ENCODE measurements around the gene PSD4.

Gene PSD4

GRCh38 chr2:113144259-113144658 is 29.5 kb upstream of the PSD4 start:
- DNase-seq = no peak

GRCh38 chr2:113148606-113149552 is 24.9 kb upstream of the PSD4 start:
- DNase-seq = no peak

DNA sequence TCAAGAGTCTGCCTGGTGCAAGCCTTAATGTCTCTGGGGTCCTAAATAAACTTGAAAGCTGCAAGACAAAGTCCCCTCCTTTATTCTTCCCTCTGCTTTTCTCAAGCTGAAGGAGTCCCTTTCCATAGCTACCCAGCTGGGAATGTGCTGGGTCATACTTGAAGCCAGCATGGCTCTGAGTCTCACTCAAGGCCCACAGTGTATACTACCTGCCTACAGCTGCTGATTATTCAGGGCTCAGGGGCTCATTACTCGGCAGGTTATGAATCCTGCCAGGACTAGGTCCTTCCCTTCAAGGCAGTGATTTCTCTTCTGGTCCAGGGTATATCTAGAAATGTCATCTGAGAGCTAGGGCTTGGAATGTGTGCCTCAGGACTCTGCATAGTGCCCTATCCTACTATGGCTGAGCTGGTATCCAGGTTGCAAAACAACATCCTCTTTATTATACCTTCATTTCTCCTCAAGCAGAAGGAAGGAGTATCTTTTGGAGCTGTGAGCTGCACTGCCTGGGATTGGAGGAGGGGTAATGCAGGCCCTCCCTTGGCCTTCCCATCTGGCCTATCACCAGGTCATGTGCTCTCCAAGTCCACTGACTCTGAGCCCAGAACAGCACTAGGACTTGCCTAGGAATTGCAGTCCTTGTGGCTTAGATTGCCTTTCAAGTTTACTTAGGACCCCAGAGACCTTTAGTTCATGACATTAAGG is 24.1 kb upstream of the PSD4 start:
- no peak for DNase-seq

GRCh38 chr2:113150258-113150601 is 23.5 kb upstream of the PSD4 start:
- DNase-seq = no peak

- DNase-seq = no peak
Observed at GRCh38 chr2:113155331-113155730, 18.4 kb upstream of the PSD4 start.

DNA sequence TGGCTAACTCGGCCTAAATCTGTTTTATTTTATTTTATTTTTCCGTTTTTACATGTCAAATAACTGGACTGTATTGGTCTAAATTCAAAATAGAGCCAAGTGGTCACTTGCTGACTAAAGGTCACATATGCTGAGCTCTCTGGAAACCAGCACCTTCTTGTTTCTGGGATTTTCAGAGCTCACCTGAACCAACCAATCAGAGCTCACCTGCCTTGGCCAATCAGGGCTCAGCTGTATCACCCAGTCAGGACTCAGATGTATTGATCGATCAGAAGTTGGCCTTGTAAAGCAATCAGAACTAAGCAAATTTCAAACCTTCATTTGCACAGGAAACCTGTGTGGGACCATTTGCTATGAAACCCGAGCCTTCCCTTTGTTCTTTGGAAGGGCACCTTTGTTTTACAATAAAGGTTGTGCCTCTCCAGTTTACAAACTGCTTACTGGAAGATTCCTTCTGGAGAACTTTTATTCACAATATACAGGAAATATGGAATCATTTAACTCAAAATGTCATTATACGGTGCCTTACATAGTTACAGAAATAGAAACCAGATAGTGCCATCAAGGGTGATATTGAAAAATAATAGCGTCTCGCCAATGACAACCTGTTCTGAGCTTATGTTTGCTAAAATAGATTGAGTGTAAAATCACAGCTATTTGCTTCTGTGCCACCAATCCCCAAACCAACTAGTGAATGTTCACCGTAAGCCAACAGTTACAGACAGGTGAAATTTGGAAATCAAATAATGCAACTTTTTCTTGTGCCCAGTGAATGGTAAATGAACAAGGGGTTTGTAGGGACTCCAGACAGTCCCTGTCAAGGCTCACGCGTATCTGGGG is 17.3 kb upstream of the PSD4 start:
- peak; percentile 5 to 41 for DNase-seq

GRCh38 chr2:113157118-113157896 is 16.5 kb upstream of the PSD4 start:
- peak in 1 of 2 experiments; percentile 74 for DNase-seq

- DNase-seq = peak; percentile 6 to 49
Observed at GRCh38 chr2:113157897-113158753, 15.6 kb upstream of the PSD4 start.

DNA sequence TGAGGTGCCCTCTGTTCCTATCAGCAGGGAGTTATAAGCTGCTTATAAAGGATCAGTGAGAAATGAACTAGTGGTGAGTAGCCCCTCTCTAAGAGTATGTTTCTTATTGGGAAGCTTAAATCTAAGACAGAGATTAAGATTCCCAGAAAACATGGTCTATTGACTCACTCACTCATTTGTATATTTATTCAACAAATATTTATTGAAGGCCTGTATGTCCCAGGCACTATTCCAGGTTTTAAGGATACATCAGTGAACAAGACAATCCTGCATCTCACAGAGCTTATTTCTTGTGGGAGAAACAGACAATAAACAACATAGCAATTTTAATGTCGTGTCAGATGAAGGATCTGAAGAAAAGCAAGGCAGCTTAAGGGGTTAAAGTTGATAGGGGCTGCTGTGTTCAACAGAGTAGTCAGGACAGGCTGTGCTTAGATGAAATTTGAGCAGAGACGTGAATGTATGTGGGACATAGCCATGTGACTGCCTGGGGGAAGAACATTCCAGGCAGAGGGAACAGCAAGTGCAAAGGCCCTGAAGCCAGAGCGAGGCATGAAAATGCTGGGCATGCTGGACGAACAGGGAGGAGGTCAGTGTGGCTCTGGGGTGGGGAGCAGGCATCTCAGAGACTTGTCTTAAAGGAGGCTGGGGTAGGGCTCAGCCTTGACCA is 14.8 kb upstream of the PSD4 start:
- no peak for DNase-seq

DNA sequence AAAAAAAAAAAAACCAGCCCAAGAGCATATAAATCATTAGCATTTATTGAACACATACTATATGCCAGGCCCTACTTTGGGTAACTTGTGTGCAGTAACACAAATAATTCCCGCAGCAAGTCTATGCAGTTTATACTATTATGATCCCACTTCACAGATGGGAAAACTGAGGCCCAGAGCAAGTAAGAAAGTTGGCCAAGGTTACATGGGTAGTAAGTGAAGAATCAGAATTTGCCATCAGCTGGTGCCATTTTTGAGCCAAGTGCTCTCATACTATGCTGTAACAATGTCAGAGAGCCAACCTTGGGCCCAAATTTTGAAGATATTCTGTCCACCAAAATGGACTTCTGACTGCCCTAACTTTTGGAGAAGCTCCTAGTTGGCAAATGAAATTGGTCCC is 13.5 kb upstream of the PSD4 start:
- no peak for DNase-seq

GRCh38 chr2:113160962-113161361 is 12.8 kb upstream of the PSD4 start:
- no peak for DNase-seq

- DNase-seq = no peak
Observed at GRCh38 chr2:113162173-113162572, 11.6 kb upstream of the PSD4 start.

DNA sequence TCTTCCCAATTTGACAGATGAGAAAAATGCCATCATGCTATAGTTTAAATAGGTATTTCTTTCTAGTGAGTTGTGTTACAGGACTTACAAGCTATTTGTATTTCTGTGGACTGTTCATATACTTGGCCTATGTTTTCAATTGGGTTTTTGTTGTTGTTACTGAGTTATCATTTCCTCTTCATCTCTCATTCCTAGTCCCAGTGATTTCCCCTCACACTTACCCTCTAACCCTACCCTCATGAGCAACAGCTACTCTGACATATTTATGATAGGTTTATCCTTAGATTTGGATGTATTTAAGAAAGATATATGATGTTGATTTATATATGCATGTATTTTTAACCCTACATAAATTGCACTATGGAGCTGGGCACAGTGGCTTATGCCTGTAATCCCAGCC is 10.9 kb upstream of the PSD4 start:
- no peak for DNase-seq

GRCh38 chr2:113164215-113164929 is 9.4 kb upstream of the PSD4 start:
- no peak for DNase-seq

- DNase-seq = no peak
Observed at GRCh38 chr2:113164930-113165585, 8.7 kb upstream of the PSD4 start.

- DNase-seq = no peak
Observed at GRCh38 chr2:113166187-113166645, 7.6 kb upstream of the PSD4 start.

- DNase-seq = no peak
Observed at GRCh38 chr2:113167115-113167932, 6.4 kb upstream of the PSD4 start.

GRCh38 chr2:113167962-113168340 is 5.8 kb upstream of the PSD4 start:
- DNase-seq = no peak
